ENCODE results near the gene NACAD. TPM values are rescaled to one million over a fixed set of nuclear protein-coding genes. Genes with fewer than 3 reads are reported as not detected.

The NACAD gene
- total RNA-seq, 6 donors from 2014 or later = 1.0 to 4.3 (median 2.3) TPM

DNA sequence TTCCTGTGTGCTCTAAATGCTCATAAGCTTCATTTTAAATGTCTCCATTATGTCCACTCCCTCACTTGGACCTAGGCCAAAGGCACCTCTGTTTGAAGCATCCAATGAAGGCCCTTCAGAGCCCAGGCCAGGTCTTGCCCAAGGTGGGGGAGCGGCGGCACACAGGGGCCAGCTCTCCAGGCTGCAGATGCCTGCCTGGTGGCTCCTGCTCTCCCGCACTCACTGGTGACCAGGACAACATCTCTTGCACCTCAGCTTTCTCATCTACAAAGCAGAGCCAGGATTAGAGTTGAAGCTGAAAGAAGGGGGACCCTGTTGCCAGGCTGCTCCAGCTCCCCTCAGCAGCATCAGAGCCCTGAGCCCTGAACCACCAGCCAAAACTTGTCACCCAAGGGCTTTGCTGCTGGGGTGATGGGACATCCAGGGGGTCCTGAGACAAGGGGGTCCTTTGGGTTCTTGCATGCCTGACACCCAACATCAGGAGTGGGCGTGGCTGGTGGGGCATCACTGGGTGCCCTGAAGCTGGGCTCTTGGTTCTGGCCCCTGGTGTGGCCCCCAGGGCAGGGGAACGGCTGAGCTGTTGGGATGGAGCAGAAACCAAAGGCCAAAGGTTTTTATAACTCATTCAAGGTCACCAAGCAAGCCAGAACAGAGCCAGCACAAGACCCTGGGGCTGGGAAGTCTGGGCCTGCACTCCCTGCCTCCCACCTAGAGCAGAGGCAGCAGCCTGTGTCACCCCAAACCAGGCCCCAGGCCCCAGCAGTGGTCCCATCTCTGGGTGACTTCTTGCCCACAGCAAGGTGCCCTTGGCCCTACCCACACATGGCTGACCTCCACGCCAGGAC, 1.2 kb downstream of the NACAD start:
- TF ChIP-seq POLR2AphosphoS5 (IDR thresholded peaks at IDR 0.05) (no peak), POLR2A (IDR thresholded peaks at IDR 0.05) (no peak), EP300 (IDR thresholded peaks at IDR 0.05) (no peak)
- TF ChIP-seq, protein P1, sequence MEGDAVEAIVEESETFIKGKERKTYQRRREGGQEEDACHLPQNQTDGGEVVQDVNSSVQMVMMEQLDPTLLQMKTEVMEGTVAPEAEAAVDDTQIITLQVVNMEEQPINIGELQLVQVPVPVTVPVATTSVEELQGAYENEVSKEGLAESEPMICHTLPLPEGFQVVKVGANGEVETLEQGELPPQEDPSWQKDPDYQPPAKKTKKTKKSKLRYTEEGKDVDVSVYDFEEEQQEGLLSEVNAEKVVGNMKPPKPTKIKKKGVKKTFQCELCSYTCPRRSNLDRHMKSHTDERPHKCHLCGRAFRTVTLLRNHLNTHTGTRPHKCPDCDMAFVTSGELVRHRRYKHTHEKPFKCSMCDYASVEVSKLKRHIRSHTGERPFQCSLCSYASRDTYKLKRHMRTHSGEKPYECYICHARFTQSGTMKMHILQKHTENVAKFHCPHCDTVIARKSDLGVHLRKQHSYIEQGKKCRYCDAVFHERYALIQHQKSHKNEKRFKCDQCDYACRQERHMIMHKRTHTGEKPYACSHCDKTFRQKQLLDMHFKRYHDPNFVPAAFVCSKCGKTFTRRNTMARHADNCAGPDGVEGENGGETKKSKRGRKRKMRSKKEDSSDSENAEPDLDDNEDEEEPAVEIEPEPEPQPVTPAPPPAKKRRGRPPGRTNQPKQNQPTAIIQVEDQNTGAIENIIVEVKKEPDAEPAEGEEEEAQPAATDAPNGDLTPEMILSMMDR (IDR thresholded peaks at IDR 0.05) = no peak
- DNase-seq = no peak

DNA sequence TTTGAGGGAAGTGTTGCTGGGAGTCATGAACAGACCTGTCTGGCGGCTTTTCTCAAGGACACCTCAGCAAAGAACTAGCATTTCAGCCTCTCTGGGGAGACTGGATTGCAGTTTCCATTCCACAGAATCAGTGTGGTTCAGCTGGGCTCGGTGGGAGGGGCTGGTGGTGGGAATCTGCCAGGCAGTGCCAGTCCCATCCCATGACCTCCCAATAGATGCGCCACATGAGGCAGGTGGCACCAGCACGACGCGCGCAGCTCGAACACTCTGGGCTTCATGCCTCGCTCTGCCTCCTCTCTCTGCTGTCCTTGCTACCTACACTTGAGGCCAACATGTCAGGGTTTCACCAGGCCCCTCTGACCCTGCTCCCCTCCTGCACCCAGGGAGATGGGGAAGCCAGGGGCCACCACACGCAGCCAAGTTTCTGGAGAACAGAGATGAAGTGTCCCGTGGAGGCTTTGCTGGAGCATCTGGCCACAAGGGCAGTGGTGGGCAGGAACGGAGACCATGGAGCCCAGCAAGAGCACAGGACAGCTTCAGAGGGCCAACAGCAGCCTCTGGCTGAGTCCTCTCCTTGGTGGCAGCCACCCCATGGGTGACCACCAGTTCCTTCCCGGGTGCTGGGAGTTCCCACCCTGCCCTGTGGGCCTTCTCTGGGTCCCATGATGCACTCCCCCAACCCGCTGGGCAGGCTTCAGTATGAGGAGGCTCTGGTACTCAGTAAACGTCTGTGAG, 2.3 kb downstream of the NACAD start:
- H3K27me3 ChIP-seq = peaks cover 0 to 15% (median 6%) of the 10 kb centered on the region in 4 donors
- no peaks in the 10 kb centered on the region for H3K9me3 ChIP-seq
- no peaks in the 10 kb centered on the region for H3K36me3 ChIP-seq
- no peak overlapping the region for H3K27ac ChIP-seq
- peaks cover 0 to 17% (median 13%) of the 10 kb centered on the region in 4 donors for H3K4me1 ChIP-seq
- no peak for DNase-seq
- 87 to 89% methylated on average over 12 to 14 of the region's 15 CpGs for WGBS, 2 donors
- H3K4me3 ChIP-seq = no peak overlapping the region
- no peak for TF ChIP-seq POLR2AphosphoS5 (IDR thresholded peaks at IDR 0.05)
- TF ChIP-seq, protein P1 (IDR thresholded peaks at IDR 0.05) = no peak
- TF ChIP-seq EP300 (IDR thresholded peaks at IDR 0.05) = no peak
- no peak for TF ChIP-seq POLR2A (IDR thresholded peaks at IDR 0.05)
- ATAC-seq (ENCODE audit: low FRiP score in 2 of 2) = no peak

More for the DNA sequence above, 1.2 kb downstream of the NACAD start:
- Histone ChIP-seq H3K36me3 (no peaks in the 10 kb centered on the region), H3K4me1 (peaks cover 0 to 17% (median 13%) of the 10 kb centered on the region in 4 donors), H3K4me3 (no peak overlapping the region), H3K27ac (no peak overlapping the region), H3K27me3 (peaks cover 0 to 15% (median 6%) of the 10 kb centered on the region in 4 donors), H3K9me3 (no peaks in the 10 kb centered on the region)
- WGBS, 2 donors = 91 to 96% methylated on average over 4 to 6 of the region's 6 CpGs
- no peak for ATAC-seq (ENCODE audit: low FRiP score in 2 of 2)

DNA sequence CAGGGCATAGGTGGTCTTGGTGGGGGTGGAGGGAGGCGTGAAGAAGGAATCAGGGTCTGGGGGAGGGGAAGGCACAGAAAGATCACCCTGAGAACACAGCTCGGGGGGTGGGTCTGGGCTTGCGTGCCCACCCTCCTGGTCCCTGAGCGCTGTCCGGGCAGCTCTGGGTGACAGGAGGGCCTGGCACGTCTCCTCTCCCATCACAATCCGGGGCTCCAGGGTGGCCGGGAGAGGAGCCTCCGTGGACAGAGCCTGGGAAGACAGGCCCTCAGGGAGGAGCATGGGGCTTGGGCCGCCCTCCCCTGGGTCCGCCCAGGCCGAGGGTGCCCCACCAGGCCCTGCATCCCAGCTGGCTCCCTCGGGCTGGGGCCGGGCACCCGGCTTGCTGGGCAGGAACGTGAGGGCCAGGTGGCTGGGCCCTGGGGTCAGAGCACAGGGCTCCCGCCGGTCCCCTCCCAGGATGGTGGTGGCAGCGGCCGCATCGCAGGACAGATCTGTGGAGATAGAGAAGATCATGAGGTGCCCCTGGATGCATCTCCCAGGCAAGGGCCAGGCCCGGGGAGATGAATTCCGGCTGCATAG, 3.1 kb downstream of the NACAD start:
- no peak for ATAC-seq (ENCODE audit: low FRiP score in 2 of 2)
- no peaks in the 10 kb centered on the region for H3K36me3 ChIP-seq
- TF ChIP-seq EP300 (IDR thresholded peaks at IDR 0.05) (no peak), POLR2AphosphoS5 (IDR thresholded peaks at IDR 0.05) (no peak), POLR2A (IDR thresholded peaks at IDR 0.05) (no peak)
- TF ChIP-seq, protein P1 (IDR thresholded peaks at IDR 0.05) = no peak
- no peak overlapping the region for H3K4me3 ChIP-seq
- DNase-seq = no peak
- 88 to 94% methylated on average over 11 to 22 of the region's 23 CpGs for WGBS, 2 donors
- H3K4me1 ChIP-seq = peaks cover 0 to 17% (median 13%) of the 10 kb centered on the region in 4 donors
- no peak overlapping the region for H3K27ac ChIP-seq
- H3K9me3 ChIP-seq = no peaks in the 10 kb centered on the region
- peaks cover 0 to 15% (median 6%) of the 10 kb centered on the region in 4 donors for H3K27me3 ChIP-seq

DNA sequence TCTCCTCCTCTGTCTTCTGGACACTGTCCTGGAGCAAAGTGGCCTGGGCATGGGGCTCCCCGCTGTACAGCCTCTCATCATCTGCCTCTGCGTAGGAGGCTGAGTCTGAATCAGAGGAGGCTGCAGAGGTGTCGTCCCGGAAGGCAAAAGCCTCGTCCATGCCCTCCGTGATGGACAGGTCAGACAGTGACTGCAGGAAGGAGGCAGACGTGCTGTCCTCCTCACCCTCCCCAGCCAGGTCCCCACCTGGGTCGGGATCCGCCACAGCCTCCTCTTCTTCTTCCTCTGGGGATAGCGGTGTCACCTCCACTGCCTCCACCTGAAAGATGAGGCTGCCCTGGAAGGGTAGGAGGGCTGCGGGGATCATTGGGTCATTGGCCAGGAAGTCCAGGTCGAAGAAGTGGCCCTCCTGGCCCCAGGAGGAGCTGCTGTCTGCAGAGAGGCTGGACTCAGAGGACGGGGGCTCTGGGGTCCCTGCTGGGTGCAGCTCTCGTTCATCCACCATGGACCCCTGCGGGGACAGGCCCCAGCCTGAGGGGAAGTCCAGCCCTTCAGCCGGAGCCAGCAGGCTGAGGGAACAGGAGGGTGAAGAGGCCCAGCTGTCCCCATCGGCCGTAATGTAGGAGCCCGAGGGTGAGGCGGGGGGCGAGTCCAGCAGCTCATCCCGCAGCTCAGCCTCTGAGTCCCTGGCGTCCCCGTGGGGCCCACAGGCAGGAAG, 3.7 kb downstream of the NACAD start:
- TF ChIP-seq POLR2A (IDR thresholded peaks at IDR 0.05) (no peak), EP300 (IDR thresholded peaks at IDR 0.05) (no peak), POLR2AphosphoS5 (IDR thresholded peaks at IDR 0.05) (no peak)
- TF ChIP-seq, protein P1 (IDR thresholded peaks at IDR 0.05) = no peak
- Histone ChIP-seq H3K27ac (no peak overlapping the region), H3K27me3 (peaks cover 0 to 15% (median 6%) of the 10 kb centered on the region in 4 donors), H3K4me3 (no peak overlapping the region), H3K36me3 (no peaks in the 10 kb centered on the region), H3K9me3 (no peaks in the 10 kb centered on the region), H3K4me1 (peaks cover 0 to 17% (median 13%) of the 10 kb centered on the region in 4 donors)
- DNase-seq (no peak), ATAC-seq (ENCODE audit: low FRiP score in 2 of 2) (no peak)
- 80 to 87% methylated on average over 14 to 21 of the region's 24 CpGs for WGBS, 2 donors
